ENCODE results near the gene ANKRD55.
"Not testable (repeated sequence)": the region's sequence is repeated elsewhere in the genome, so short reads cannot be mapped to it uniquely, and the experiment has no call there.

Gene ANKRD55

GRCh38 chr5:56215019-56215830 is 17.9 kb downstream of the ANKRD55 start:
- no peak for DNase-seq (ENCODE audit: low spot score in 2 of 2)

DNA sequence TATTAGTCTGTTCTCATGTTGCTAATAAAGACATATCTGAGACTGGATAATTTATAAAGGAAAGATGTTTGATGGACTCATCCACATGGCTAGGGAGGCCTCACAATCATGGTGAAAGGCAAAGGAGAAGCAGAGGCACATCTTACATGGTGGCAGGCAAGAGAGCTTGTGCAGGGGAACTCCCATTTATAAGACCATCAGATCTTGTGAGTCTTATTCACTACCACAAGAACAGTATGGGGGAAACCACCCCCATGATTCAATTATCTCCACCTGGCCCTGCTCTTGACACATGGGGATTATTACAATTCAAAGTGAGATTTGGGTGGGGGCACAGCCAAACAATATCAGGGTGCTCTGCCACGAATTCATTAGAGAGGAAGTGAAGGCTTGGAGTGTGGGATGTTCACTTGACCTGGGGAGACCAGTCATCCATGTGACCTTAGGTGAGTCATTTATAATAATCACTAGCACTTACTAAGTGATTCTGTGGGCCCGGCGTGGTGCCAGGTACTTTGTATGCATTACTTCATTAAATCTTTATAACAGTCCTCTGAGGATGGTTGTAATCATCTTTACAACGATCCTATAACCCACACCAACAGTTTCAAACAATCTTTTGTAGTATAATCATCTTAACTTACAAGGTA is 19.1 kb downstream of the ANKRD55 start:
- H3K27ac Mint-ChIP-seq (ENCODE audit: low read depth); H3K4me3 Mint-ChIP-seq; ATAC-seq (replicated peaks; ENCODE audit: extremely low read depth, poor library complexity, severe bottlenecking); DNase-seq (ENCODE audit: low spot score in 2 of 2); H3K4me1 Mint-ChIP-seq; H3K27me3 Mint-ChIP-seq; H3K36me3 Mint-ChIP-seq (ENCODE audit: insufficient read depth): not testable (repeated sequence)
- peaks cover 11% of the 10 kb centered on the region for H3K9me3 Mint-ChIP-seq

More at GRCh38 chr5:56215019-56215830, 17.9 kb downstream of the ANKRD55 start:
- Mint-ChIP-seq H3K27me3 (peaks cover 9% of the 10 kb centered on the region), H3K4me1 (peaks cover 2% of the 10 kb centered on the region), H3K36me3 (ENCODE audit: insufficient read depth) (peaks cover 4% of the 10 kb centered on the region), H3K4me3 (no peak overlapping the region), H3K27ac (ENCODE audit: low read depth) (no peak overlapping the region), H3K9me3 (peaks cover 11% of the 10 kb centered on the region)
- no peak for ATAC-seq (replicated peaks; ENCODE audit: extremely low read depth, poor library complexity, severe bottlenecking)

DNA sequence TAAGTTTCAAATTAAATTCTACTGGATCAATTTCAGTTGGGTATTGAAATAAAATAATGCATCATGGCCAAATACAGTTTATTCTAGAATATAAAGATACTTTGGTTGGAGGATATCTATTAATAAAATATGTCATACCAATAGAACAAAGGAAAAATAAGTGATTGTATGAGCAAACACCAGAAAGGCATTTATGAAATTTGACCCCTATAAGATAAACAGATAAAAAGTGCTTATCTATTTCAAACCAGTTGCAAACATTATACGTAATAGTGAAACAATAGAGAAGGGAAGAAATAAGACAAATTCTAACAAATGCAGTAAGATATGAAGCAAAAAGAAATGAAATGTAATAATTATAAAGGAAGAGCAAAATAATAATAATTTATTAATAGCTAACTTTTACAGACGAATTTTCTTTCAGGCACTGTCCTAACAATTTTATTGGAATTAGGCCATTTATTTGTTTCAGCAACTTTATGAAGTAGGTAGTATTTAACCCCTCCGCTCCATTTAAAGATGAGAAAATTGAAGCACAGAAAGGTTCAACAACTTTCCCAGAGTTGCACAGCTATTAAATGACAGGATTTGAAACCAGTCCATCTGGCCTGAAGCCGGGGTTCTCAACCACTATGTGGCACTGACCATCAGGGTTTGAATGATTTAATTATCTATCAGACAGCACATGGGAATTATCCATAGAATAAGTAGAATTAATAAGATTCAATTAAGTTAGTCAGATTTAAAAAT is 20.8 kb downstream of the ANKRD55 start:
- H3K27me3 Mint-ChIP-seq, result no peaks in the 10 kb centered on the region
- H3K27ac Mint-ChIP-seq (ENCODE audit: low read depth), result no peak overlapping the region

GRCh38 chr5:56211298-56211865 is 21.7 kb downstream of the ANKRD55 start:
- Mint-ChIP-seq H3K4me1 (no peaks in the 10 kb centered on the region), H3K27ac (ENCODE audit: low read depth) (no peak overlapping the region), H3K9me3 (peaks cover 9% of the 10 kb centered on the region), H3K36me3 (ENCODE audit: insufficient read depth) (peaks cover 2% of the 10 kb centered on the region), H3K4me3 (no peak overlapping the region), H3K27me3 (no peaks in the 10 kb centered on the region)
- ATAC-seq (replicated peaks; ENCODE audit: extremely low read depth, poor library complexity, severe bottlenecking) (no peak), DNase-seq (ENCODE audit: low spot score in 2 of 2) (no peak)

More for the DNA sequence above, 20.8 kb downstream of the ANKRD55 start:
- H3K4me1 Mint-ChIP-seq, result no peaks in the 10 kb centered on the region
- no peak overlapping the region for H3K4me3 Mint-ChIP-seq
- peaks cover 2% of the 10 kb centered on the region for H3K36me3 Mint-ChIP-seq (ENCODE audit: insufficient read depth)
- ATAC-seq (replicated peaks; ENCODE audit: extremely low read depth, poor library complexity, severe bottlenecking) (no peak), DNase-seq (ENCODE audit: low spot score in 2 of 2) (no peak)
- H3K9me3 Mint-ChIP-seq, result peaks cover 11% of the 10 kb centered on the region

DNA sequence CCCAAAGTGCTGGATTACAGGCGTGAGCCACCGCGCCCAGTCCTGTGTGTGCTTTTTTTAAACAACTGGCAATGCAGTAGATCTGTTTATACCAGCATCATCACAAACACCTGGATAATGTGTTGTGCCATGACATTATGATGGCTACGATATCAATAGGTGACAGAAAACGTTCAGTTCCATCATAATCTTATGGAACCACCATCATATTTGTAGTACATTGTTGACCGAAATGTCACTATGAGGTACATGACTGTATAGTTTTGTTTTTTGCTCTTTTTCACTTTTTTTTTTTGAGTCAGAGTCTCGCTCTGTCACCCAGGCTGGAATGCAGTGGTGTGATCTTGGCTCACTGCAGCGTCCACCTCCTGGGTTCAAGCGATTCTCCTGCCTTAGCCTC is 24.4 kb downstream of the ANKRD55 start:
- ATAC-seq (replicated peaks; ENCODE audit: extremely low read depth, poor library complexity, severe bottlenecking), result no peak
- Mint-ChIP-seq H3K27ac (ENCODE audit: low read depth) (no peak overlapping the region), H3K27me3 (no peaks in the 10 kb centered on the region), H3K9me3 (peaks cover 3% of the 10 kb centered on the region), H3K36me3 (ENCODE audit: insufficient read depth) (no peaks in the 10 kb centered on the region), H3K4me3 (no peak overlapping the region), H3K4me1 (no peaks in the 10 kb centered on the region)
- DNase-seq (ENCODE audit: low spot score in 2 of 2), result no peak

- no peaks in the 10 kb centered on the region for H3K27me3 Mint-ChIP-seq
- H3K36me3 Mint-ChIP-seq (ENCODE audit: insufficient read depth), result no peaks in the 10 kb centered on the region
- no peak overlapping the region for H3K4me3 Mint-ChIP-seq
- no peaks in the 10 kb centered on the region for H3K4me1 Mint-ChIP-seq
- no peak overlapping the region for H3K27ac Mint-ChIP-seq (ENCODE audit: low read depth)
- ATAC-seq (replicated peaks; ENCODE audit: extremely low read depth, poor library complexity, severe bottlenecking), result no peak
- H3K9me3 Mint-ChIP-seq, result no peaks in the 10 kb centered on the region
- DNase-seq (ENCODE audit: low spot score in 2 of 2), result no peak
These were observed 25.6 kb downstream of the ANKRD55 start for GRCh38 chr5:56207537-56207936.

DNA sequence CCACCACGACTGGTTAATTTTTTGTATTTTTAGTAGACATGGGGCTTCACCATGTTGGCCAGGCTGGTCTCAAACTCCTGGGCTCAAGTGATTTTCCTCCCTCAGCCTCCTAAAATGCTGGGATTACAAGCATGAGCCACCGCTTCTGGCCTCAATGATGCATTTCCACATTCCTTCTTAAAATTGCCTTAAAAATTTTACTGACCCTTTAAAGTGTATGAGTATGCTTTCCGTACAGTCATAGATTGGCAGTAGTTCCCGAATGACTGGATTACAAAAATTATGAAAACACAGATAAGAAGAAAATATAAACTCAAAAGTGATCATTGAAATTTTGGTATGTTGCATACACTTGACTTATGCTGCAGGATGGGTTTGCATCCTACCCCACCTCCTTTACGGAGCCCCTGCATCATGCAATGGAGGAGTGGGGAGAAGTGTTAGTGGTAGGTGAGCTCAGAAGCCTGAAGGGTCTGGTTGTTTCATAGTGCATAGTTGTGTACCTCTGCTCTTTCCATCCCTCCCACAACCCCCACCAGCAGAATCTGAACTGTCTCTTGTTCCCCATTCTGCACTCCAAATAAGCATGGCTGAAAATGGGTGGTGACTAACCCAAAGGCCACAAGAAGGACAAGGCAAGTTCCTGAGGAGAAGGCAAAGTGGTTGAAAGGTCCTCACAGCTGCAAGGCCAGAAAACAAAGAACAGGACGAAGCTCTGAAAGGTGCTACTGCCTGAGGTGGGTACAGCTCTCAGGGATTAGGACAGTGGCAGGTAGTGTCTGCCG is 26.8 kb downstream of the ANKRD55 start:
- Mint-ChIP-seq H3K27me3 (no peaks in the 10 kb centered on the region), H3K27ac (ENCODE audit: low read depth) (no peak overlapping the region), H3K9me3 (no peaks in the 10 kb centered on the region), H3K4me3 (no peak overlapping the region), H3K36me3 (ENCODE audit: insufficient read depth) (no peaks in the 10 kb centered on the region), H3K4me1 (no peaks in the 10 kb centered on the region)
- DNase-seq (ENCODE audit: low spot score in 2 of 2) (no peak), ATAC-seq (replicated peaks; ENCODE audit: extremely low read depth, poor library complexity, severe bottlenecking) (no peak)

- H3K27me3 Mint-ChIP-seq; ATAC-seq (replicated peaks; ENCODE audit: extremely low read depth, poor library complexity, severe bottlenecking); H3K27ac Mint-ChIP-seq (ENCODE audit: low read depth); H3K4me3 Mint-ChIP-seq; DNase-seq (ENCODE audit: low spot score in 2 of 2); H3K36me3 Mint-ChIP-seq (ENCODE audit: insufficient read depth); H3K4me1 Mint-ChIP-seq; H3K9me3 Mint-ChIP-seq: not testable (repeated sequence)
These were observed 29.2 kb downstream of the ANKRD55 start for GRCh38 chr5:56203936-56204335.

DNA sequence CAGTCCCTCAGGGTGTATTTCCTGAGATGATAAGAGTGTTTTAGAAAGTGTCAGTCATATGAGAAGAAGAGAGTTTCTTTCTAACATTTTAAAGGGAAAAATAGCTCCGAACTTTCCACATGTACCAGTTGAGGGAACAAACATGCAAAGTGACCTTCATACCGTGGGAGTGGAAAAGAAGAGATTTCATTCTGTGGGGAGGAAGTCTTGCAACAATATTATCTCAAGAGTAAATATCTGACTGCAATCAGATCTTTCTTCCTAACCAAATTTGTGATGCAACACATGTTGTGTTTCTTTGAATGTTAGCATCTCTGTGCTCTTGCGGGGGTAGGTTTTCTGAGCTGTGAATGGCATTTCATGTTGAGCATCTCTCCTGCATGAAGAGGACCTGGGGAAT is 30.6 kb downstream of the ANKRD55 start:
- H3K9me3 Mint-ChIP-seq, result no peaks in the 10 kb centered on the region
- DNase-seq (ENCODE audit: low spot score in 2 of 2), result no peak
- no peak overlapping the region for H3K4me3 Mint-ChIP-seq
- H3K27ac Mint-ChIP-seq (ENCODE audit: low read depth), result no peak overlapping the region
- H3K4me1 Mint-ChIP-seq, result peaks cover 5% of the 10 kb centered on the region
- no peak for ATAC-seq (replicated peaks; ENCODE audit: extremely low read depth, poor library complexity, severe bottlenecking)
- H3K36me3 Mint-ChIP-seq (ENCODE audit: insufficient read depth), result no peaks in the 10 kb centered on the region
- no peaks in the 10 kb centered on the region for H3K27me3 Mint-ChIP-seq

DNA sequence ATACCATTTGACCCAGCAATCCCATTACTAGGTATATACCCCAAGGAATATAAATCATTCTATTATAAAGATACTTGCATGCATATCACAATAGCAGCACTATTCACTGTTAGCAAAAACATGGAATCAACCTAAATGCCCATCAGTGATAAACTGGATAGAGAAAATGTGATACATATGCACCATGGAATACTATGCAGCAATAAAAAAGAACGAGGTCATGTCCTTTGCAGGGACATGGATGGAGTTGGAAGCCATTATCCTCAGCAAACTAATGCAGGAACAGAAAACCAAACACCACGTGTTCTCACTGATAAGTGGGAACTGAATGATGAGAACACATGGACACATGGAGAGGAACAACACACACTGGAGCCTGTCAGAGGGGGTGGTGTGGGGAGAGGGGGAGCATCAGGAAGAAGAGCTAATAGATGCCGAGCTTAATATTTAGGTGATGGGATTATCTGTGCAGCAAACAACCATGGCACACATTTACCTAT is 31.3 kb downstream of the ANKRD55 start:
- not testable (repeated sequence) for H3K36me3 Mint-ChIP-seq (ENCODE audit: insufficient read depth); DNase-seq (ENCODE audit: low spot score in 2 of 2); H3K27me3 Mint-ChIP-seq; H3K4me1 Mint-ChIP-seq; H3K4me3 Mint-ChIP-seq; H3K27ac Mint-ChIP-seq (ENCODE audit: low read depth); H3K9me3 Mint-ChIP-seq; ATAC-seq (replicated peaks; ENCODE audit: extremely low read depth, poor library complexity, severe bottlenecking)

GRCh38 chr5:56200971-56201666 is 32.0 kb downstream of the ANKRD55 start:
- H3K9me3 Mint-ChIP-seq, result no peaks in the 10 kb centered on the region
- no peaks in the 10 kb centered on the region for H3K36me3 Mint-ChIP-seq (ENCODE audit: insufficient read depth)
- H3K27ac Mint-ChIP-seq (ENCODE audit: low read depth), result no peak overlapping the region
- ATAC-seq (replicated peaks; ENCODE audit: extremely low read depth, poor library complexity, severe bottlenecking), result peak; percentile 60
- H3K4me3 Mint-ChIP-seq, result no peak overlapping the region
- H3K4me1 Mint-ChIP-seq, result peaks cover 5% of the 10 kb centered on the region
- no peaks in the 10 kb centered on the region for H3K27me3 Mint-ChIP-seq
- peak in 1 of 2 donors; percentile 13 for DNase-seq (ENCODE audit: low spot score in 2 of 2)
